OCI-LY1 (cell line): ENCODE results near the gene MMP12.

ENCODE experiments used
- H2AFZ ChIP-seq: fragments of 200-600 bp; sonication (generic), shearing (Covaris generic); 2 replicates; pipeline ENCODE4 v1.6.0; 2014; ENCODE audit warnings: antibody characterized with exemption, mild to moderate bottlenecking, low read length
- H3F3A ChIP-seq: fragments of 200-600 bp; sonication (generic), shearing (Covaris generic); 2 replicates; pipeline ENCODE4 v1.6.0; 2014; ENCODE audit warnings: mild to moderate bottlenecking, antibody characterized with exemption, low read length, moderate library complexity; ENCODE audit not compliant: insufficient read depth
- H3K27ac ChIP-seq: fragments of 200-600 bp; sonication (generic); 2 replicates; pipeline ENCODE4 v1.5.1; 2014; ENCODE audit warnings: low read length, mixed run types, mild to moderate bottlenecking, low read depth; ENCODE audit not compliant: poor library complexity, severe bottlenecking
- H3K27me3 ChIP-seq: fragments of 200-600 bp; sonication (generic); 2 replicates; pipeline ENCODE4 v1.6.0; 2014; ENCODE audit warnings: antibody characterized with exemption, mild to moderate bottlenecking, low read length, moderate library complexity; ENCODE audit not compliant: insufficient read depth
- H3K36me3 ChIP-seq: fragments of 200-600 bp; sonication (generic); 2 replicates; pipeline ENCODE4 v1.6.1; 2014; ENCODE audit warnings: mild to moderate bottlenecking, antibody characterized with exemption, low read length, moderate library complexity, mixed read lengths; ENCODE audit not compliant: insufficient read depth
- H3K4me1 ChIP-seq: fragments of 200-600 bp; sonication (generic); 2 replicates; pipeline ENCODE4 v1.5.1; 2014; ENCODE audit warnings: mild to moderate bottlenecking, low read length, moderate library complexity; ENCODE audit not compliant: insufficient read depth, severe bottlenecking
- H3K4me2 ChIP-seq: fragments of 200-600 bp; sonication (generic), shearing (Covaris generic); 2 replicates; pipeline ENCODE4 v1.6.1; 2014; ENCODE audit warnings: low read length
- H3K4me3 ChIP-seq: fragments of 200-600 bp; sonication (generic); 2 replicates; pipeline ENCODE4 v1.5.1; 2014; ENCODE audit warnings: low read length, low read depth, mild to moderate bottlenecking, mixed read lengths; ENCODE audit not compliant: poor library complexity, severe bottlenecking
- H3K79me2 ChIP-seq: fragments of 200-600 bp; shearing (Covaris generic); 2 replicates; pipeline ENCODE4 v1.6.1; 2016; ENCODE audit warnings: mixed run types, low read length, mixed read lengths; ENCODE audit not compliant: insufficient read depth
- H3K9ac ChIP-seq: fragments of 200-600 bp; sonication (generic), shearing (Covaris generic); 2 replicates; pipeline ENCODE4 v1.6.1; 2014; ENCODE audit warnings: mild to moderate bottlenecking, low read length, mixed read lengths
- H3K9me2 ChIP-seq: fragments of 200-600 bp; sonication (generic), shearing (Covaris generic); 2 replicates; pipeline ENCODE4 v1.6.1; 2014; ENCODE audit warnings: low read depth, mild to moderate bottlenecking, low read length, mixed read lengths
- H3K9me3 ChIP-seq: fragments of 200-600 bp; shearing (Covaris generic); 2 replicates; pipeline ENCODE4 v1.6.1; 2014; ENCODE audit warnings: low read length, mixed read lengths
- H4K20me1 ChIP-seq: fragments of 200-600 bp; sonication (generic), shearing (Covaris generic); 2 replicates; pipeline ENCODE4 v1.6.0; 2016; ENCODE audit warnings: mild to moderate bottlenecking, low read length; ENCODE audit not compliant: insufficient read depth
- CTCF ChIP-seq: fragments of 200-600 bp; sonication (generic), shearing (Covaris generic); IDR thresholded peaks from 2 replicates; pipeline ENCODE4 v1.5.1; 2017; ENCODE audit warnings: mild to moderate bottlenecking, antibody characterized with exemption, low read length, moderate library complexity, mixed read lengths
- EZH2 ChIP-seq: fragments of 200-600 bp; sonication (generic), shearing (Covaris generic); IDR thresholded peaks from 2 replicates; pipeline ENCODE4 v1.8.0; 2017; ENCODE audit warnings: borderline replicate concordance, mixed run types, mild to moderate bottlenecking, antibody characterized with exemption, low read length, moderate library complexity, mixed read lengths

Gene MMP12

GRCh38 chr11:102831489-102832440 lies 43.0 kb downstream of the MMP12 start:
- Histone ChIP-seq H3K9me3 (no peaks in the 10 kb centered on the region), H3K4me1 (no peaks in the 10 kb centered on the region), H3K9ac (no peak overlapping the region), H4K20me1 (no peaks in the 10 kb centered on the region), H3K4me2 (no peak overlapping the region), H3F3A (no peaks in the 10 kb centered on the region), H3K4me3 (no peak overlapping the region), H3K79me2 (no peaks in the 10 kb centered on the region), H3K36me3 (no peaks in the 10 kb centered on the region), H3K27me3 (no peaks in the 10 kb centered on the region; the same call in 1 of the 2 replicates), H2AFZ (no peak overlapping the region), H3K9me2 (no peaks in the 10 kb centered on the region), H3K27ac (no peak overlapping the region)
- TF ChIP-seq EZH2 = no peak
- no peak for TF ChIP-seq CTCF

- Histone ChIP-seq H3K9me2 (no peaks in the 10 kb centered on the region), H3K4me1 (no peaks in the 10 kb centered on the region), H3K79me2 (no peaks in the 10 kb centered on the region), H3K27ac (no peak overlapping the region), H3K36me3 (no peaks in the 10 kb centered on the region), H3K4me2 (no peak overlapping the region), H4K20me1 (no peaks in the 10 kb centered on the region), H3K4me3 (no peak overlapping the region), H3K9me3 (no peaks in the 10 kb centered on the region), H2AFZ (no peak overlapping the region), H3K27me3 (no peaks in the 10 kb centered on the region; the same call in 1 of the 2 replicates), H3K9ac (no peak overlapping the region), H3F3A (no peaks in the 10 kb centered on the region)
- TF ChIP-seq EZH2 (no peak), CTCF (no peak)
Observed at GRCh38 chr11:102831128-102831488, 43.7 kb downstream of the MMP12 start.

GRCh38 chr11:102830001-102830727 lies 44.6 kb downstream of the MMP12 start:
- no peaks in the 10 kb centered on the region for H3K9me2 ChIP-seq
- no peaks in the 10 kb centered on the region for H3K36me3 ChIP-seq
- H3F3A ChIP-seq = no peaks in the 10 kb centered on the region
- H3K4me3 ChIP-seq = no peak overlapping the region
- H3K9ac ChIP-seq = no peak overlapping the region
- no peak overlapping the region for H3K27ac ChIP-seq
- H3K4me1 ChIP-seq = no peaks in the 10 kb centered on the region
- H4K20me1 ChIP-seq = no peaks in the 10 kb centered on the region
- no peak for TF ChIP-seq EZH2
- TF ChIP-seq CTCF = no peak
- no peak overlapping the region for H2AFZ ChIP-seq
- H3K9me3 ChIP-seq = no peaks in the 10 kb centered on the region
- H3K4me2 ChIP-seq = no peak overlapping the region
- no peaks in the 10 kb centered on the region; the same call in 1 of the 2 replicates for H3K27me3 ChIP-seq
- H3K79me2 ChIP-seq = no peaks in the 10 kb centered on the region
